K562 (cell line): Measurements from ENCODE around the gene IGSF21.

ENCODE experiments used
- CEBPB ChIP-seq: fragments of 450-650 bp; IDR thresholded peaks from 2 replicates; pipeline ENCODE4 v1.6.1; 2016; ENCODE audit warnings: missing genetic modification characterization, missing compliant biosample characterization
- EZH2 ChIP-seq: IDR thresholded peaks from 2 replicates; pipeline ENCODE4 v1.6.1; 2012; ENCODE audit warnings: low read depth, mild to moderate bottlenecking, inconsistent platforms, low read length, borderline replicate concordance
- MAFK ChIP-seq: IDR thresholded peaks from 2 replicates; pipeline ENCODE4 v1.6.1; 2011; ENCODE audit warnings: low read length, improper control_type of control experiment
- NFIC ChIP-seq: fragments of 450-650 bp; IDR thresholded peaks from 2 replicates; pipeline ENCODE4 v1.6.1; 2017; ENCODE audit warnings: mild to moderate bottlenecking, inconsistent platforms
- NR2C2 ChIP-seq, 2 experiments: fragments of 200-800 bp in 1 of 2; sonication (Bioruptor generic) in 1 of 2; sonication (generic) in 1 of 2; formaldehyde crosslinking in 1 of 2; IDR thresholded peaks; 2 replicates each; pipeline versions ENCODE4 v1.6.1 to v1.8.0; 2016 to 2022; ENCODE audit warnings: mild to moderate bottlenecking in 1 of 2, missing compliant biosample characterization in 1 of 2, missing genetic modification characterization in 1 of 2, missing genetic modification reagents in 1 of 2
- RAD21 ChIP-seq, 2 experiments: fragments of 250-450 bp in 1 of 2; fragments of 450-650 bp in 1 of 2; sonication (Bioruptor Pico) in 1 of 2; formaldehyde crosslinking in 1 of 2; IDR thresholded peaks in 1 of 2; conservative IDR thresholded peaks in 1 of 2; 2 replicates each; pipeline versions ENCODE4 v1.4.0 to v1.8.0; 2020 to 2022; ENCODE audit warnings: mild to moderate bottlenecking in 2 of 2, moderate library complexity in 1 of 2
- RCOR1 ChIP-seq, 2 experiments: IDR thresholded peaks; 2 replicates each; pipeline ENCODE4 v1.6.1; 2012; ENCODE audit warnings: low read depth in 2 of 2, low read length in 2 of 2, borderline replicate concordance in 1 of 2, improper control_type of control experiment in 1 of 2
- SNRNP70 ChIP-seq: fragments of 200-400 bp; formaldehyde crosslinking; optimal IDR thresholded peaks from 2 replicates; pipeline ENCODE3; 2017; ENCODE audit warnings: low read depth, low read length
- ZEB2 ChIP-seq: fragments of 450-650 bp; IDR thresholded peaks from 2 replicates; pipeline ENCODE4 v1.6.1; 2016
- ZFP1 ChIP-seq: fragments of 450-650 bp; formaldehyde crosslinking; IDR thresholded peaks from 2 replicates; pipeline ENCODE4 v1.4.0; 2020; ENCODE audit warnings: mild to moderate bottlenecking, mixed read lengths
- ZFX ChIP-seq: sonication (generic); formaldehyde crosslinking; IDR thresholded peaks from 2 replicates; pipeline ENCODE4 v1.8.0; 2022; ENCODE audit warnings: mild to moderate bottlenecking, missing genetic modification reagents, moderate library complexity
- ZNF174 ChIP-seq: fragments of 250-450 bp; sonication (Bioruptor Pico); IDR thresholded peaks from 2 replicates; pipeline ENCODE4 v1.4.0; 2020; ENCODE audit warnings: mild to moderate bottlenecking
- ZNF354B ChIP-seq: fragments of 250-450 bp; sonication (Bioruptor Pico); IDR thresholded peaks from 2 replicates; pipeline ENCODE4 v1.4.0; 2020
- TF ChIP-seq, protein P1 (sequence below): sonication (generic); formaldehyde crosslinking; IDR thresholded peaks from 2 replicates; pipeline ENCODE4 v1.9.0; 2022; ENCODE audit warnings: mild to moderate bottlenecking, missing genetic modification reagents

DNA sequence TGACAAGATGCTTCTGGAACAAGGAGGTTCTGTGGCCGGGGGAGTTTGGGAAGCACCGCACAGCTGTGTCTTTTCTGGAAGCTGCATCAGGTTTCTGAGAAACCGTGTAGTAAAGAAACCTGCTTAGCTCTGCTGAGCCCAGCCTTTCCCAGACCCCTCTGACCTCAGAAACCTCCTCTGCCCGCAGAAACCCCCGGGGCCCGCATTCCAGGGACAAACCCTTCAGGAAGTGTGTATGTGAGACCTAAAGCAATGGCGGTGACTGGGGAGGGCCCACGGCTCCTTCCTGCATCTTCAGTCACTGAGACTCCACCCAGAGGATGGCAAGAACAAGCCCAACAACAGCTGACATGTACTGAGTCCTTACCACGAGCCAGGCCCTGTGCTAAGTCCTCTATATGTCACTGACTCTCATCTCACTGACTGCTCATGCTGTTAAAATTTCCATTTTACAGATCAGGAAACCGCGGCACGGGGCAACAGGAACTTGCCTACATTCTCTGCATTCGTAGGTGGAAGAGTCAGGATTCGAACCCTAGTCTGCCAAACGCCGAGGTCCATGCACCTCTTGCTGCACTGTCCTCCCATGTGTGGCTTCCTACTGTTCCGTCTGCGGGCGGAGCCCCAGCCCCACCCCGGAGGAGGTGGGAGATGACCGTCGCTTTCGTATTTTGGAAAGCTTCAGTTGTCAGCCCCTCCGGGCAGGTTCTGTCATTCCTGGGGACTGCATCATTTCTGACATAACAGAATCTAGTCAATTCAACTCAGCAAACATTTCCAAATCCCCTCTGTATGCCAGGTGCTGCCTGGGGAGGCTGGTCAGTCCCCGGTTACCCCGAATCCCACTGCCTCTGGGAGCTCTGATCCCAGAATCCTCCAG is 299.8 kb downstream of the IGSF21 start:
- TF ChIP-seq ZFP1 (CRISPR knock-in tag) (no peak), RCOR1 (IDR thresholded peaks at IDR 0.05; ENCODE audit: borderline replicate concordance in 1 of 2, low read depth in 2 of 2, low read length in 2 of 2) (no peak), CEBPB (no peak), ZEB2 (no peak), ZNF174 (CRISPR knock-in tag) (no peak), MAFK (no peak), ZFX (CRISPR knock-in tag) (no peak), ZNF354B (no peak), RAD21 (CRISPR knock-in tag; conservative IDR thresholded peaks at IDR 0.05 in 1 of 2, IDR thresholded peaks at IDR 0.05 in 1 of 2) (no peak; a peak in 1 of 4 replicates), NFIC (no peak), NR2C2 (CRISPR knock-in tag; IDR thresholded peaks at IDR 0.05) (no peak), NR2C2 (tag; IDR thresholded peaks at IDR 0.05) (no peak), SNRNP70 (no peak), EZH2 (no peak)
- TF ChIP-seq, protein P1, sequence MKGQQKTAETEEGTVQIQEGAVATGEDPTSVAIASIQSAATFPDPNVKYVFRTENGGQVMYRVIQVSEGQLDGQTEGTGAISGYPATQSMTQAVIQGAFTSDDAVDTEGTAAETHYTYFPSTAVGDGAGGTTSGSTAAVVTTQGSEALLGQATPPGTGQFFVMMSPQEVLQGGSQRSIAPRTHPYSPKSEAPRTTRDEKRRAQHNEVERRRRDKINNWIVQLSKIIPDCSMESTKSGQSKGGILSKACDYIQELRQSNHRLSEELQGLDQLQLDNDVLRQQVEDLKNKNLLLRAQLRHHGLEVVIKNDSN (CRISPR knock-in tag), result no peak
